Neutrophil (primary cell): ENCODE measurements around the gene TNFRSF19.

Source experiments
- H3K27ac ChIP-seq: fragments of 200-600 bp; sonication (generic); 2 replicates; pipeline ENCODE4 v1.5.1; 2016; ENCODE audit warnings: mild to moderate bottlenecking, moderate library complexity
- H3K27me3 ChIP-seq: fragments of 200-600 bp; sonication (generic); 2 replicates; pipeline ENCODE4 v1.6.0; 2016; ENCODE audit warnings: mild to moderate bottlenecking
- H3K36me3 ChIP-seq: fragments of 200-600 bp; sonication (generic); 2 replicates; pipeline ENCODE4 v1.5.1; 2017
- H3K4me1 ChIP-seq, 2 experiments: fragments of 200-600 bp in 1 of 2; sonication (generic) in 1 of 2; 1 replicate in 1 of 2; 2 replicates in 1 of 2; pipeline versions ENCODE4 v1.5.1 to v1.6.1; 2013 to 2016; ENCODE audit warnings: low read depth in 1 of 2, low read length in 1 of 2, mild to moderate bottlenecking in 1 of 2, moderate library complexity in 1 of 2; ENCODE audit not compliant: control insufficient read depth in 1 of 2, insufficient read depth in 1 of 2
- H3K4me3 ChIP-seq, 2 experiments: fragments of 200-600 bp in 1 of 2; sonication (generic) in 1 of 2; 1 replicate in 1 of 2; 2 replicates in 1 of 2; pipeline ENCODE4 v1.5.1; 2013 to 2016; ENCODE audit warnings: low read depth in 1 of 2, low read length in 1 of 2, mild to moderate bottlenecking in 1 of 2, moderate library complexity in 1 of 2
- H3K9me3 ChIP-seq: fragments of 200-600 bp; sonication (generic); 2 replicates; pipeline ENCODE4 v1.5.1; 2016
- TF ChIP-seq, protein P1 (sequence below): fragments of 200-600 bp; sonication (generic); IDR thresholded peaks from 2 replicates; pipeline ENCODE4 v1.5.1; 2016; ENCODE audit warnings: antibody characterized with exemption

TNFRSF19 gene

DNA sequence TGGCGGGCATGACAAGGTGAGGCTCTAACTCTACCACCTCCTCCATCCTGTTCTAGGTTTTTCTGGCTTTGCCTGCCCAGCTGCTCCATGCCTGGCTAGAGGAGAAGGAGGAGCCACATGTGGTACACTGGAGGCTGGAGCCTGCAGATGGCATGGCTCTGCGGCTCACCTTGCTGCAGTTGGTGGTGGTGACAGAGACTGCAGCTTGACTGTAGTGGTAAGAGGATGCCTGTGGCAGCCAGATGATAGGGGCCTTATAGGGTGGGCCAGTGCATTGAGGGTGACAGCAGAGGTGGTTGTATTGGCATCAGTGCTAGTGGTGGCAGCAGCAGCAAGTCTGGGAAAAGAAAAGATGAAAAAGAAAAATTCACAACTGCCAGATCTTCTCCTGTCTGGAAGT is 146.2 kb downstream of the TNFRSF19 start:
- Histone ChIP-seq H3K36me3 (no peaks in the 10 kb centered on the region), H3K27me3 (no peaks in the 10 kb centered on the region), H3K9me3 (no peaks in the 10 kb centered on the region), H3K27ac (no peak overlapping the region), H3K4me3 (no peak overlapping the region), H3K4me1 (no peaks in the 10 kb centered on the region)
- TF ChIP-seq, protein P1, sequence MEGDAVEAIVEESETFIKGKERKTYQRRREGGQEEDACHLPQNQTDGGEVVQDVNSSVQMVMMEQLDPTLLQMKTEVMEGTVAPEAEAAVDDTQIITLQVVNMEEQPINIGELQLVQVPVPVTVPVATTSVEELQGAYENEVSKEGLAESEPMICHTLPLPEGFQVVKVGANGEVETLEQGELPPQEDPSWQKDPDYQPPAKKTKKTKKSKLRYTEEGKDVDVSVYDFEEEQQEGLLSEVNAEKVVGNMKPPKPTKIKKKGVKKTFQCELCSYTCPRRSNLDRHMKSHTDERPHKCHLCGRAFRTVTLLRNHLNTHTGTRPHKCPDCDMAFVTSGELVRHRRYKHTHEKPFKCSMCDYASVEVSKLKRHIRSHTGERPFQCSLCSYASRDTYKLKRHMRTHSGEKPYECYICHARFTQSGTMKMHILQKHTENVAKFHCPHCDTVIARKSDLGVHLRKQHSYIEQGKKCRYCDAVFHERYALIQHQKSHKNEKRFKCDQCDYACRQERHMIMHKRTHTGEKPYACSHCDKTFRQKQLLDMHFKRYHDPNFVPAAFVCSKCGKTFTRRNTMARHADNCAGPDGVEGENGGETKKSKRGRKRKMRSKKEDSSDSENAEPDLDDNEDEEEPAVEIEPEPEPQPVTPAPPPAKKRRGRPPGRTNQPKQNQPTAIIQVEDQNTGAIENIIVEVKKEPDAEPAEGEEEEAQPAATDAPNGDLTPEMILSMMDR = no peak

DNA sequence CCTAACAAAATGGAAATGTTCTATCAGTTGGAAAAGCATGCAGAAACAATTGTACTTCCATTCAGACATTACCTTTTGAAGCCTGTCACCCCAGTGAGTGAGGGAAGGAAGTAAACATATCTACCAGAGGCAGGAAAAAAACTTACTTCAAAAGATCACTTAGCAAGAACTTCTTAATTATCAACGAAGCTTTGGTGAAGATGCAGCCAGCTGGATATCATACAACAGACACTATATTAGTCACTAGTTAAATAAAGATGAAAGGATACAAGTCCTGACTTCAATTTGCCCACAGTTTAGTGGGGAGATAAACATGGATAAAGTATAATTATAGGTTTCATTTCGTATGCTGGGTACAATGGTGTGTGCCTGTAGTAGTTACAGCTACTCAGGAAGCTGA is 148.8 kb downstream of the TNFRSF19 start:
- no peak overlapping the region for H3K4me3 ChIP-seq
- H3K27ac ChIP-seq = no peak overlapping the region
- no peaks in the 10 kb centered on the region for H3K27me3 ChIP-seq
- no peaks in the 10 kb centered on the region for H3K36me3 ChIP-seq
- no peaks in the 10 kb centered on the region for H3K4me1 ChIP-seq
- TF ChIP-seq, protein P1 = no peak
- H3K9me3 ChIP-seq = no peaks in the 10 kb centered on the region

DNA sequence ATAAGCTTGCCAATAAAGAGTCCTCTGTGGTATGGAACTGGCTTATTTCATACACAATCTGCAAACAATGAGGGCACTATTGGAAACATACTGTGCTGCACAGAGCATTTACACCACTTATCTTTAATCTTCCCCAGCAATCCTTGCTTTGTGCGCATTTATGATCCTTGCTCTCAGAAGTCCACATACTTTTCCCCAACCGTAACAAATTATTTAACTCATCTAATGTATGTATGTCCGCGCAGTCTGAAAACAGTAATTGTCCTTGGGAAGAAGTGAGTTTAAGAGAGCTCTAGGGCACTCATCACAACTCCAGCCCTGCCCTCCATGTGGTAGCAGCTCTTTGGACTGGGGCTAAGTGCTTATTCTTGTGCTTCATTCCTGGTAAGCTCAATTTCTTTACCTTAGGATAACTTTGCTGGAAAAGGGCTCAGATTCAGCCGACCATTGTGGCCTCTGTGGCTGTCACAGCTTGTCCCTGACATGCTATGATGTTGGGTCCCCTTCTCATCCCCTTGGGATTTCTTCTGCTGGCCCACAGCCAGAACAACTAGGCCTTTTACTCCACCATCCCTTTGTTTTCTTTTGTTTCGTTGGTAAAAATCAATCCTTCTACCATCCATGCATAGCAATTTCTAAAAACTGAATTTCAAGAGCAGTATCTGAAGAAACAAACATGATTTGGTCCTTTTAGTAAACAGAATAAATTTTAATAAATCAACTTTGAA is 152.7 kb downstream of the TNFRSF19 start:
- Histone ChIP-seq H3K4me1 (no peaks in the 10 kb centered on the region), H3K27ac (no peak overlapping the region), H3K36me3 (no peaks in the 10 kb centered on the region), H3K27me3 (no peaks in the 10 kb centered on the region), H3K9me3 (no peaks in the 10 kb centered on the region), H3K4me3 (no peak overlapping the region)
- TF ChIP-seq, protein P1 = no peak

DNA sequence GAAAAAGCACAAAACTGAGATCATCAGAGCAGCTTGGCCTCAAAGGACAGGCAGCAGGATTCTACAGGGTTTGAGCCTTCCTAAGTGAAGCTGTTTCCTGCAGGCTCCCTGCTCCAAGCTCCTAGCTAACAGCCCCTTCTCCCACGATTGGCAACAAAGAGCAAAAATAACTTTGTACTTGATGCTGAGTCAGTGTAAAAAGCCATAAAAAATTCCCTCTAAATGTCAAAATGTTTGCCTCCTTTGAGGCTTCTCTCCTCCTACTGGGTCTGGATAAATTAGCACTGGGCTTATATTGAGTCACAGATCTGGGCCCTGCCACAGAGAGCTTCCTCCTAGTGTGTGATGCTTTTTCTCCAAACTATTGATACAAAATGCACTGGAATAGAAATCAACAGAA is 153.3 kb downstream of the TNFRSF19 start:
- Histone ChIP-seq H3K36me3 (no peaks in the 10 kb centered on the region), H3K9me3 (no peaks in the 10 kb centered on the region), H3K4me1 (no peaks in the 10 kb centered on the region), H3K4me3 (no peak overlapping the region), H3K27ac (no peak overlapping the region), H3K27me3 (no peaks in the 10 kb centered on the region)
- TF ChIP-seq, protein P1 = no peak

DNA sequence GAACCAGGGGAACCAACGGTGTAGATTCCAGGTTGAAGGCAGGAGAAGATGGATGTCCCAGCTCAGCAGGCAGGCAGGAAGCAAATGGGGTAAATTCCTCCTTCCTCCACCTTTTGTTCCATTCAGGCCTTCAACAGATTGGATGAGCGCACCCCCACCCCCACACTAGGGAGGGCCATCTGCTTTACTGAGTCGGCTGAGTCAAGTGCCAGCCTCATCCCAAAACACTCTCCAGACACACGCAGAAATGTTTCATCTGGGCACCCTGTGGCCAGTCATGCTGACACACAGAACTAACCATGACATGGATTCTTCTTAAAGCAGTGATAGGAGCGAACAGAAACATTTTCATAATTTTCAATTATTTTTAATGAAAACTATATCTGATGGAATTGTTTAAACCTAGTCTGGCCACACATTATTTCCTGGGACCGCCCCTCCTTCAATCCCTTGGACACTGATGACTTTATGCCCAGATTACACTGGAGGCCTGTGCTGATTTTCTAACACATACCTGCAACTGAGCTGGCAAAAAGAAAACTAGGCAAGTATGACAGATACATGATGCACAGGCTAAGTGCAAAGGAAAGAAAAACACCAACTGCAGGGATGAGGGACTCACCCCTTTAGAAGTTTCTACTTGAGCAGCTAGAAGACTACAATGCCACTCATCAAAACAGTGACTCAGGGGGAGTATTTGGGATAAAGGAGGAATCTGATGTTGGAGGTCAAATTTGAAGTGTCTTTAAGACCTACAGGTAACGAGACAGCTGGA is 154.2 kb downstream of the TNFRSF19 start:
- Histone ChIP-seq H3K4me1 (no peaks in the 10 kb centered on the region), H3K27ac (no peak overlapping the region), H3K9me3 (no peaks in the 10 kb centered on the region), H3K27me3 (no peaks in the 10 kb centered on the region), H3K4me3 (no peak overlapping the region), H3K36me3 (no peaks in the 10 kb centered on the region)
- TF ChIP-seq, protein P1 = no peak
